Hepatocyte (in vitro differentiated cells): ENCODE results near the gene NUMA1.

Experiments
- EZH2 ChIP-seq: fragments of 200-600 bp; sonication (generic); IDR thresholded peaks from 2 replicates; pipeline ENCODE4 v1.6.1; 2016; ENCODE audit warnings: antibody characterized with exemption, mild to moderate bottlenecking, borderline replicate concordance
- EZH2phosphoT487 ChIP-seq: fragments of 200-600 bp; sonication (generic); IDR thresholded peaks from one replicate; pipeline ENCODE4 v1.6.1; 2018; ENCODE audit warnings: antibody characterized with exemption, mild to moderate bottlenecking, low read depth, moderate library complexity; ENCODE audit not compliant: unreplicated experiment, severe bottlenecking
- TF ChIP-seq, protein P1 (sequence below): fragments of 200-600 bp; sonication (generic); IDR thresholded peaks from 2 replicates; pipeline ENCODE4 v1.5.1; 2016; ENCODE audit warnings: antibody characterized with exemption, mild to moderate bottlenecking; ENCODE audit not compliant: poor library complexity

DNA sequence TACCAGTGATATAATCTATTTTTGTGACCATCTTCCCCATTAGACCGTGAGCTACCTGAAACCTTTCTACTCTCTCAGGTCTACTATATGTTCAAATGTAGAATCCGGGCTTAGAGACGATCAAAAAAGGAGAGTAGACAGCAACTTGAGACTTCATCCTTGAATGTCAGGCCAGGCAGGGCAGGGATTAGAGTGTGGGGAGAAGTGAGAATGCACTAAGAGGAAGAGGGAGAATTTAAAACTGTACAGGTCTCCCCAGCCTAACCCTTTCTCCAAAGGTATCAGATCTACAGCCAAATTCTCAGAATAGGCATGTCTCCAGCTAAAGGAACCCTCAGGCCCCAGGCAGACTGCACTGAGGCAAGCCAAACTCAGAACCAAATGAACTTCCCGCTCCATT is 21.8 kb upstream of the NUMA1 start:
- TF ChIP-seq, protein P1, sequence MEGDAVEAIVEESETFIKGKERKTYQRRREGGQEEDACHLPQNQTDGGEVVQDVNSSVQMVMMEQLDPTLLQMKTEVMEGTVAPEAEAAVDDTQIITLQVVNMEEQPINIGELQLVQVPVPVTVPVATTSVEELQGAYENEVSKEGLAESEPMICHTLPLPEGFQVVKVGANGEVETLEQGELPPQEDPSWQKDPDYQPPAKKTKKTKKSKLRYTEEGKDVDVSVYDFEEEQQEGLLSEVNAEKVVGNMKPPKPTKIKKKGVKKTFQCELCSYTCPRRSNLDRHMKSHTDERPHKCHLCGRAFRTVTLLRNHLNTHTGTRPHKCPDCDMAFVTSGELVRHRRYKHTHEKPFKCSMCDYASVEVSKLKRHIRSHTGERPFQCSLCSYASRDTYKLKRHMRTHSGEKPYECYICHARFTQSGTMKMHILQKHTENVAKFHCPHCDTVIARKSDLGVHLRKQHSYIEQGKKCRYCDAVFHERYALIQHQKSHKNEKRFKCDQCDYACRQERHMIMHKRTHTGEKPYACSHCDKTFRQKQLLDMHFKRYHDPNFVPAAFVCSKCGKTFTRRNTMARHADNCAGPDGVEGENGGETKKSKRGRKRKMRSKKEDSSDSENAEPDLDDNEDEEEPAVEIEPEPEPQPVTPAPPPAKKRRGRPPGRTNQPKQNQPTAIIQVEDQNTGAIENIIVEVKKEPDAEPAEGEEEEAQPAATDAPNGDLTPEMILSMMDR, result no peak
- TF ChIP-seq EZH2phosphoT487 (no peak), EZH2 (no peak)
